ENCODE measurements around the gene PDE8B.

Gene PDE8B

DNA sequence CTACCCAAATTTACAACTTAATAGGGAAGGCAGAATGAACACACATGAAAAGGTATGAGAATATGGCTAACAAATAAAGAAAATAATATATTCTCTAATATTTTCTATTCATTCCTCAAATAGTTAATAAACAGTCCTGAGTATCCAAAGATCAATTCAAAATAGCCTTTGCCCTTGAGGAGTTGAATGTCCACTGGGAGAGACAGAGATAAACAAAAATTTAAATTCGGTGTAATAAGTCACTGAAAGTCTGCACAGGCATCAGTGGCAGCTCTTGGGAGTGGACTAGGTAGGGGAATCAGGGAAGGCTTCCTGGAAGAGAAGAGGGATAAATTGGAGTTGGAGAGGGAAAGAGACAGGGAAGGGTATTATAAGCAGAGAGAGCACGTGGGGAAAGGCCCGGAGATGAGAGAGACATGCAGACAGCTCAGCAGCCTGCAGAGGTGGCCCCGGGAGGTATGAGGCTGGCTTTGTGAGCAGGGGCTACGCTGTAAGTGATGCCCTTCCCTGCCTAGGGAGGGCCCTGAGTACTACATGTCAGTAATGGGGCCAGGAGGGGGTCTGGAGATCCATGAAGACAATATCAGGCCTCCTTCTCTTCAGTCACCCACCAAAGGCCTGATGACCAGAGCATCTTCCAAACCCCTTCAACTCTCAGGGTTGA is 137.1 kb downstream of the PDE8B start:
- Histone ChIP-seq H3K4me1 (ENCODE audit: control insufficient read depth, insufficient read depth, low read length) (no peaks in the 10 kb centered on the region), H3K36me3 (ENCODE audit: control insufficient read depth in 2 of 2, insufficient read depth in 2 of 2, low read length in 2 of 2) (no peaks in the 10 kb centered on the region), H3K27ac (ENCODE audit: low read length) (no peak overlapping the region), H3K27me3 (ENCODE audit: control insufficient read depth in 1 of 2, insufficient read depth in 2 of 2, low read length in 2 of 2) (no peaks in the 10 kb centered on the region), H3K4me3 (ENCODE audit: low read length in 2 of 2) (no peak overlapping the region), H3K9ac (ENCODE audit: low read length in 2 of 2) (no peak overlapping the region), H3K9me3 (ENCODE audit: control insufficient read depth in 2 of 2, low read length in 2 of 2) (no peaks in the 10 kb centered on the region)

DNA sequence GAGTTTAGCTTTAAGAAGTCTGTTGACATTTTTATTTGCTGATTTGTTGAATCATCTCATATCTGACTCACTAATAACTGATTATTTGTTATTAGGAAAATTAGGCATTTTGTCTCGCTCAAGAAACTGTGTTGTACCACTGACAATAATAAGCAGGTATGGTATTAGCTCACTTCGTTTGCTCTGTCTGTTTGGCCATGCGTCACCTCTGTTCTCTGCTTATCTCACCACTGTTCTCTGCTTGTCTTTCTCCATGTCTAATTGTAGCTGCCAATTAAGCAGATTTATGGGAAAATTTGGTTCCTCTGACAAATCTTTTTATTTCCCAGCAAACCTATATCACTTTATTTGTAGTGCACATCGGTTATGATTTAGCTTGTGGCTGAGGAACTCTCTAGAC is 142.8 kb downstream of the PDE8B start:
- Histone ChIP-seq H3K9ac (ENCODE audit: low read length in 2 of 2) (no peak overlapping the region), H3K4me3 (ENCODE audit: low read length in 2 of 2) (no peak overlapping the region), H3K27ac (ENCODE audit: low read length) (no peak overlapping the region), H3K27me3 (ENCODE audit: control insufficient read depth in 1 of 2, insufficient read depth in 2 of 2, low read length in 2 of 2) (no peaks in the 10 kb centered on the region), H3K36me3 (ENCODE audit: control insufficient read depth in 2 of 2, insufficient read depth in 2 of 2, low read length in 2 of 2) (no peaks in the 10 kb centered on the region), H3K4me1 (ENCODE audit: control insufficient read depth, insufficient read depth, low read length) (peaks cover 10% of the 10 kb centered on the region), H3K9me3 (ENCODE audit: control insufficient read depth in 2 of 2, low read length in 2 of 2) (no peaks in the 10 kb centered on the region)

DNA sequence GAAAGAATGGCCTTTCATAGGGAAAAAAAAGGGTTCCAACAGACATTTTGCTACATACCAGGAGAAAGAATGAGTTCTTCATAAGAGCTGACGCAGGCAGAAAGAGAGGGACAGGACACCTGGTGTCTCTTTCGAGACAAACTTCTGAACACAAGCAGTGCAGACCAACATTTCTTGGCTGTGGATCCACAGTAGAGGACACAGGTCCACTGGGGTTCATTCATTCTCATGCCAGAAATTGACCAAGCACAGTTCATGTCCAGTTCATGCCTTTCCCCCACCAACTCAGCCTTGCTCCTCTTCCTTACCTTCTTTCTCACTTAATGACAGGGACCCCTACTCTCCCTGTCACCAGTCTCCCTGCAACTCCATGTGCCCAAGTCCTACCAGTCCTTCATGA is 144.0 kb downstream of the PDE8B start:
- Histone ChIP-seq H3K36me3 (ENCODE audit: control insufficient read depth in 2 of 2, insufficient read depth in 2 of 2, low read length in 2 of 2) (no peaks in the 10 kb centered on the region), H3K9ac (ENCODE audit: low read length in 2 of 2) (no peak overlapping the region), H3K27me3 (ENCODE audit: control insufficient read depth in 1 of 2, insufficient read depth in 2 of 2, low read length in 2 of 2) (no peaks in the 10 kb centered on the region), H3K4me1 (ENCODE audit: control insufficient read depth, insufficient read depth, low read length) (peaks cover 10% of the 10 kb centered on the region), H3K27ac (ENCODE audit: low read length) (no peak overlapping the region), H3K9me3 (ENCODE audit: control insufficient read depth in 2 of 2, low read length in 2 of 2) (no peaks in the 10 kb centered on the region), H3K4me3 (ENCODE audit: low read length in 2 of 2) (no peak overlapping the region)

DNA sequence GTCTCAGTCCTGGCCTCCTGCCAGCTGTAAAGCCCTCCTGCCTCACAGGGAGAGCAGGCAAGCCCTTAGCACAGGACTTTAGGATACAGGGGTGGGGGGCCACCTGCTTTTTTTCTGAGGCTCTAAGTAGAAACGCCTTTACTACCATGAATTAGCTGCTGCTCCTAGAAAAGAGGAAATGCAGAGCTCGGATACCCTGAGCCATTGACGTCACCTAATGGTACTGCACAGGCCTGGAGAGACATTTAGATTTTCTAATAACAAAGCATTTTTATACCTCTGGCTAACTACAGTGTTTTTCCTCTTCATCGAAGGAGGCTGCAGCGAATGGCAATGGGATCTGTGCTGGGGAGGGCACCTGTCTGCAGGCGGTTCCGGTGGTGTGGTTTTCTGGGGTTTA is 144.6 kb downstream of the PDE8B start:
- Histone ChIP-seq H3K27me3 (ENCODE audit: control insufficient read depth in 1 of 2, insufficient read depth in 2 of 2, low read length in 2 of 2) (no peaks in the 10 kb centered on the region), H3K4me1 (ENCODE audit: control insufficient read depth, insufficient read depth, low read length) (peaks cover 10% of the 10 kb centered on the region), H3K9ac (ENCODE audit: low read length in 2 of 2) (no peak overlapping the region), H3K9me3 (ENCODE audit: control insufficient read depth in 2 of 2, low read length in 2 of 2) (no peaks in the 10 kb centered on the region), H3K27ac (ENCODE audit: low read length) (no peak overlapping the region), H3K4me3 (ENCODE audit: low read length in 2 of 2) (no peak overlapping the region), H3K36me3 (ENCODE audit: control insufficient read depth in 2 of 2, insufficient read depth in 2 of 2, low read length in 2 of 2) (no peaks in the 10 kb centered on the region)

DNA sequence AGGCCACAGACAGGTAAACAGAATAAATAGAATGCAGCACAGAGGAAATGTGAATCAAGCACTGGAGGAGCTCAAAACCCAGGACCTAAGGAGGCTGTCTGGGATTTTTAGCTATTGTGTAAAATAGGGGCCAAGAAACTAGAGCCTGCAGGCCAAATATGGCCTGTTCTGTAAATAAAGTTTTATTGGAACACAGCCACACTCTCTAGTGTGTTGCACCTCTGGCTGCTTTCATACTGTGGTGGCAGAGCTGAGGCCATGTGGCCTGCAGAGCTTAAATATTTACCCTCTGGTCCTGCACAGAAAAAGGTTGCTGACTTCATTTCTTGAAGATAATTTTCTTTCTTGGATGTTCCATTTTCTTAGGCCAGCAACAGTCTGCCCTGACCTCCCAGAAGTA is 145.3 kb downstream of the PDE8B start:
- no peak overlapping the region for H3K9ac ChIP-seq (ENCODE audit: low read length in 2 of 2)
- no peaks in the 10 kb centered on the region for H3K27me3 ChIP-seq (ENCODE audit: control insufficient read depth in 1 of 2, insufficient read depth in 2 of 2, low read length in 2 of 2)
- H3K9me3 ChIP-seq (ENCODE audit: control insufficient read depth in 2 of 2, low read length in 2 of 2), result no peaks in the 10 kb centered on the region
- H3K4me1 ChIP-seq (ENCODE audit: control insufficient read depth, insufficient read depth, low read length), result peaks cover 10% of the 10 kb centered on the region
- no peak overlapping the region for H3K4me3 ChIP-seq (ENCODE audit: low read length in 2 of 2)
- H3K27ac ChIP-seq (ENCODE audit: low read length), result no peak overlapping the region
- no peaks in the 10 kb centered on the region for H3K36me3 ChIP-seq (ENCODE audit: control insufficient read depth in 2 of 2, insufficient read depth in 2 of 2, low read length in 2 of 2)

DNA sequence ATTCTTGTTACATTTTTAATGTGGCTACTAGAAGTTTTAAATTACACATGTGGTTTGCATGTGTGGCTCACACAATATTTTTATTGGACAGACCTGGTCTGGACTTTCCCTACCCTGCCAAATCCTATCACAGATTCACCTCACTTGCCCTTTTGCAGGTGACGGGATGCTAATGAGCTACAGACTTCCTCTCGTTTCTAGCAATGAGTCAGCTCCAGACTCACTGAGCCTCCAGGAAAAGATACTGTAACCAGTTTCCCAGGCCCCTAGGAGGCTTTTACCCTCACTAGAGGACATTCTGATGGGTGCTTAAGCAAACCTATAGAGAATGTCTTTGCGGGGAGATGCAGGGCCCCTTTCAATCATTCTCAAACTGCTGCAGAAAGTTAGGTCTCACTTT is 146.3 kb downstream of the PDE8B start:
- H3K9me3 ChIP-seq (ENCODE audit: control insufficient read depth in 2 of 2, low read length in 2 of 2), result no peaks in the 10 kb centered on the region
- H3K36me3 ChIP-seq (ENCODE audit: control insufficient read depth in 2 of 2, insufficient read depth in 2 of 2, low read length in 2 of 2), result no peaks in the 10 kb centered on the region
- H3K27ac ChIP-seq (ENCODE audit: low read length), result no peak overlapping the region
- H3K4me3 ChIP-seq (ENCODE audit: low read length in 2 of 2), result no peak overlapping the region
- H3K9ac ChIP-seq (ENCODE audit: low read length in 2 of 2), result no peak overlapping the region
- no peaks in the 10 kb centered on the region for H3K27me3 ChIP-seq (ENCODE audit: control insufficient read depth in 1 of 2, insufficient read depth in 2 of 2, low read length in 2 of 2)
- peaks cover 10% of the 10 kb centered on the region for H3K4me1 ChIP-seq (ENCODE audit: control insufficient read depth, insufficient read depth, low read length)

DNA sequence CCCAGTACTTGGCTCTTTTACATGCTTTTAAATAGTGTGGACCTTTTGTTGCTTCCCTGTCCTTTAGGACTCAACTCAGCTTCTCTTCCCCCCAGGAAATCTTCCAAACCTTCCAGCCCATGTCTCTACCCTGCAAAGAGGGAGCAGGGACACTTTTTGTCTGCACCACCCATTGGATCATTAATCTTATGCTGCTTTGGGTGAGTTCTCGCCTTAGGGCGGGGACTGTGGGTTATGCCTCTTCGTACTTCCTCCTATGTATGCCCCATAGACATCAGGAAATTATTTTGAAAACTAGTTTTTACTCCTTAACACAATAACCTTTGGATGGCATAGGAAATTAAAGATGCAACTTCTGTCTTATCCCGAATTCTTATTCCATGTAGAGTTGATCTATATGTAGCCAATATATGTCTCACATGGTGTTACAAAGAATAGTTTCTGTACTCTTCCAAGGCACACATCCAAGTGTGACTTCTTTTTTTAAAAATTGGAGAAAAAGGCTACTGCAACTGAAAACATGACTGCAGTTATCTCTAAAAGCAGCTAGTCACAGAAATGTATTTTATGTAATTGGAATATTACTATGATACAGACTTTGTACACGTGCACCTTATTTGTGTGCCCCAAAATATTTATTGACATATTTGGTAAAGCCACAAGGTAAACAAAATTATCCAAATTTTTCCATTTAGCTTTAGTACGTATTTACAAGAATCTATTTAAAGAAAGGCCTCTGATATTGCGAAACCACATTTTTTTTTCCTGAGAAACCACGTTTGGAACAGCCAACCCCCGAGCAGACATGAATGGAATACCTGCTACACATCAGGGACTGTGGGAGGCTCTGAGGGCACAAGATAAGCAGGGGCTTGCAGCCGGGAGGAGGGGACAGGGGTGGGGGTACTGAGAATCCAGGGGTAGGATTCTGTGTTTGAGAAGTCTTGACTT is 148.1 kb downstream of the PDE8B start:
- Histone ChIP-seq H3K4me1 (ENCODE audit: control insufficient read depth, insufficient read depth, low read length) (peaks cover 10% of the 10 kb centered on the region), H3K36me3 (ENCODE audit: control insufficient read depth in 2 of 2, insufficient read depth in 2 of 2, low read length in 2 of 2) (no peaks in the 10 kb centered on the region), H3K27ac (ENCODE audit: low read length) (no peak overlapping the region), H3K9me3 (ENCODE audit: control insufficient read depth in 2 of 2, low read length in 2 of 2) (no peaks in the 10 kb centered on the region), H3K27me3 (ENCODE audit: control insufficient read depth in 1 of 2, insufficient read depth in 2 of 2, low read length in 2 of 2) (no peaks in the 10 kb centered on the region), H3K9ac (ENCODE audit: low read length in 2 of 2) (no peak overlapping the region), H3K4me3 (ENCODE audit: low read length in 2 of 2) (no peak overlapping the region)

DNA sequence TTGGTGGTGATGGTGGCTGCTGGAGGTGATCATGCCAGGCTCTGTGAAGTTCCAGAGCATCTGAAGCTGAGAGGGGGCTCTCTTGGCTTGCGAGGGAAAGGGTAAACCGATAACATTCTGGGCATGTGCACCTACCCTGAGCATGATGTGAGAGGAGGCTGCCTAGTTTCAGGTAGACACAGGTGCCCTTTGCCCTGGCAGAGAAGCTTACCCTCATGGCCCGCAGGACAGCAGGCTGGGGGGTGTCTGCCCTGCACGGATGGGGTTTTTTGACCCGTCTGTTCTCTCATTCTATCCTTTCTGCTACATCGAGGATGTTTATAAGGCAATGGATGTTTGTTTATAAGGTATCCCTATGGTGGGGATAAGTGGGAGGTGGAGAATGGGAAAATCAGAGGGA is 148.8 kb downstream of the PDE8B start:
- H3K36me3 ChIP-seq (ENCODE audit: control insufficient read depth in 2 of 2, insufficient read depth in 2 of 2, low read length in 2 of 2), result no peaks in the 10 kb centered on the region
- no peak overlapping the region for H3K4me3 ChIP-seq (ENCODE audit: low read length in 2 of 2)
- peaks cover 10% of the 10 kb centered on the region for H3K4me1 ChIP-seq (ENCODE audit: control insufficient read depth, insufficient read depth, low read length)
- H3K9me3 ChIP-seq (ENCODE audit: control insufficient read depth in 2 of 2, low read length in 2 of 2), result no peaks in the 10 kb centered on the region
- no peaks in the 10 kb centered on the region for H3K27me3 ChIP-seq (ENCODE audit: control insufficient read depth in 1 of 2, insufficient read depth in 2 of 2, low read length in 2 of 2)
- no peak overlapping the region for H3K9ac ChIP-seq (ENCODE audit: low read length in 2 of 2)
- H3K27ac ChIP-seq (ENCODE audit: low read length), result no peak overlapping the region

DNA sequence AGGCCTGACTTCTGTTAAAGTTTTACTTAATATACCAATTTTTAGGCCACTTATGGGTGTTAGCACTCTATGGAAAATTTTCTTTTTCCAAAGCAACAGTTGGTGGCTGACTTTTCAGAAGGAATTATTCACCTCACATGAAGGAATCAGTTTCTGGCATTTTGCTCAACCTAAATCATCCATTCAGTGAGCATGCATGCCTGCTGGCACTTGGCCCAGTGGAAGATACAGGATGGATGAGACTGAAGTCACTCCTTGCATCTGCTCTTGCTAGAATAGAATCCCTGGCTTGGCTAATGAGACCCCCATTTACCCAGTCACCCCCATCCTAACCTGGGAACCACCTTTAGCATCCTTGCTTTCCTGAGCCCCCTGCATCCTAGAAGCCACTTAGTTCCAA is 149.9 kb downstream of the PDE8B start:
- no peak overlapping the region for H3K4me3 ChIP-seq (ENCODE audit: low read length in 2 of 2)
- H3K36me3 ChIP-seq (ENCODE audit: control insufficient read depth in 2 of 2, insufficient read depth in 2 of 2, low read length in 2 of 2), result no peaks in the 10 kb centered on the region
- H3K9ac ChIP-seq (ENCODE audit: low read length in 2 of 2), result no peak overlapping the region
- no peak overlapping the region for H3K27ac ChIP-seq (ENCODE audit: low read length)
- H3K27me3 ChIP-seq (ENCODE audit: control insufficient read depth in 1 of 2, insufficient read depth in 2 of 2, low read length in 2 of 2), result no peaks in the 10 kb centered on the region
- no peaks in the 10 kb centered on the region for H3K9me3 ChIP-seq (ENCODE audit: control insufficient read depth in 2 of 2, low read length in 2 of 2)
- H3K4me1 ChIP-seq (ENCODE audit: control insufficient read depth, insufficient read depth, low read length), result peaks cover 2% of the 10 kb centered on the region

DNA sequence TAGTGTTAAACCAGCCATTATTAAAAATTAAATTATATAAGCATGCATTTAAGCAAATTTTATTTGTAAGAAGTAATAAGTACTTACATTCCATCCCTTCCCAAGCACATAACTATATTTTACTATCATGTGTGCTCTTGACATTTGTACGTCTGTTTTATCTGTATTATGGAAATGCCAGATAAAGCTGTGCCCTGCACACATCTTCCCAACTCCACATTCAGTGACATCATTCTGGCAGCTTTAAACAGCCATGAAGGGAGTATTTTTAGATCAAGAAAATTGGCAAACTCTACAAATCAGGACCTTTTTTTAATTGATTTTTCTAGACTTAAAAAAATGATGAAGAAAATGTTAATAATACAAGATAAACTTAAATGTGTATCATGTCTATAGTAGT is 150.5 kb downstream of the PDE8B start:
- Histone ChIP-seq H3K36me3 (ENCODE audit: control insufficient read depth in 2 of 2, insufficient read depth in 2 of 2, low read length in 2 of 2) (no peaks in the 10 kb centered on the region), H3K27me3 (ENCODE audit: control insufficient read depth in 1 of 2, insufficient read depth in 2 of 2, low read length in 2 of 2) (no peaks in the 10 kb centered on the region), H3K4me1 (ENCODE audit: control insufficient read depth, insufficient read depth, low read length) (no peaks in the 10 kb centered on the region), H3K9me3 (ENCODE audit: control insufficient read depth in 2 of 2, low read length in 2 of 2) (no peaks in the 10 kb centered on the region), H3K9ac (ENCODE audit: low read length in 2 of 2) (no peak overlapping the region), H3K4me3 (ENCODE audit: low read length in 2 of 2) (no peak overlapping the region), H3K27ac (ENCODE audit: low read length) (no peak overlapping the region)
